Esophagus muscularis mucosa (tissue), 4 donors: ENCODE measurements around the gene SPON1.

Experiments
- CTCF ChIP-seq, 3 experiments: fragments of 200-600 bp in 2 of 3; fragments of 450-650 bp in 1 of 3; sonication (generic) in 2 of 3; IDR thresholded peaks; one replicate each; pipeline ENCODE4 v1.5.1; 2017 to 2019; ENCODE audit warnings: antibody characterized with exemption in 3 of 3, mild to moderate bottlenecking in 2 of 3, moderate library complexity in 1 of 3
- EP300 ChIP-seq: sonication (generic); formaldehyde crosslinking; IDR thresholded peaks from one replicate; pipeline ENCODE4 v1.6.1; 2017; ENCODE audit warnings: antibody characterized with exemption
- POLR2A ChIP-seq: fragments of 450-650 bp; IDR thresholded peaks from one replicate; pipeline ENCODE4 v1.6.1; 2017; ENCODE audit warnings: antibody characterized with exemption, moderate library complexity, mild to moderate bottlenecking, low read depth

GRCh38 chr11:13958641-13959400 lies 3.7 kb upstream of the SPON1 start:
- TF ChIP-seq CTCF (IDR thresholded peaks at IDR 0.05) (no peak), POLR2A (no peak), EP300 (no peak)
